Neural crest cell (in vitro differentiated cells): ENCODE results near the gene TTC17. TPM values are rescaled to one million over a fixed set of nuclear protein-coding genes. Genes with fewer than 3 reads are reported as not detected.

Experiments used
- DNase-seq: peaks from one replicate; pipeline ENCODE4 v3.0.0; 2021; ENCODE audit warnings: low read depth, mixed read lengths, low spot score
- H3K27ac Mint-ChIP-seq: one replicate; pipeline ENCODE4 v1.8.0; 2021; ENCODE audit warnings: mild to moderate bottlenecking, mixed read lengths; ENCODE audit not compliant: unreplicated experiment
- H3K27me3 Mint-ChIP-seq: 2 replicates; pipeline ENCODE4 v1.8.0; 2021; ENCODE audit warnings: low read depth, mild to moderate bottlenecking, mixed read lengths
- H3K36me3 Mint-ChIP-seq: 2 replicates; pipeline ENCODE4 v1.8.0; 2021; ENCODE audit warnings: low read depth, mild to moderate bottlenecking, mixed read lengths
- H3K4me1 Mint-ChIP-seq: 2 replicates; pipeline ENCODE4 v1.8.0; 2021; ENCODE audit warnings: mixed read lengths
- H3K4me3 Mint-ChIP-seq: one replicate; pipeline ENCODE4 v1.8.0; 2021; ENCODE audit warnings: mild to moderate bottlenecking, mixed read lengths
- H3K9me3 Mint-ChIP-seq: 2 replicates; pipeline ENCODE4 v1.8.0; 2021; ENCODE audit warnings: mixed read lengths
- total RNA-seq: library from RNA; stranded (reverse); gene quantifications from 2 replicates; pipeline ENCODE4 v1.2.1, GENCODE V29; 2021
- TF ChIP-seq, protein P1 (sequence below): fragments of 200-600 bp; sonication (generic); conservative IDR thresholded peaks from 2 replicates; pipeline ENCODE4 v1.5.0; 2021; ENCODE audit warnings: antibody characterized with exemption, mild to moderate bottlenecking

The TTC17 gene
- total RNA-seq, 1 donor from 2014 or later: 74.3 TPM

DNA sequence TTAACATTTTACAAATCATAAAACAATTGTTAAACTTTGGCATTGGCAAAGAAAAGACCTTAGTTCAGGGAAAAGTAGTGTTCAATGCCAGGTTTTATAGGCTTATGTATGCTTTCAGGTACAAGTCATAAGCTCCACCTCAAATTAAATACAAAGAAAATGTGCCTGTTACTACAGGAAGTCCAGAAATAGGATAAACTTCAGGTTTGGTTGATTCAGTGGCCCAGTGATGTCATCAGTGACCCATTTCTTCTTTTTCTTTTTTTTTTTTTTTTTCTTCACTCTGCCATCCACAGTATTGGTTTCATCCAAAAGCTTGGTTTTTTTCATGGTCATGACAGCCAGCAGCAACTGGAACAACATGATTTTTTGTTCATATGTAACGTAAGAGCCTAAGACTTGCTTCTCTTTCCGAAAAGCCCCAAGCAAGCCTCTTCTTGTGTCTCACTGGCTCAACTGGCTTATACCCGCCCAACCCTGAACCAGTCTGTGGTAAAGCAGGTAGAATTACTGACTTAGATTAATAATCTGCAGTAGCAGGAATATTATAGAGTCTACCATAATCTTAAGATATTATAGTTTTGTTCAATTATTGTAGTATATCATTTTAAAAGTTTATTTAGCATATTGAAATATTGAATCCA lies 46.2 kb downstream of the TTC17 start:
- H3K27ac Mint-ChIP-seq: no peak overlapping the region
- DNase-seq: no peak
- no peak overlapping the region for H3K4me3 Mint-ChIP-seq
- H3K36me3 Mint-ChIP-seq: peaks cover 20% of the 10 kb centered on the region
- TF ChIP-seq, protein P1, sequence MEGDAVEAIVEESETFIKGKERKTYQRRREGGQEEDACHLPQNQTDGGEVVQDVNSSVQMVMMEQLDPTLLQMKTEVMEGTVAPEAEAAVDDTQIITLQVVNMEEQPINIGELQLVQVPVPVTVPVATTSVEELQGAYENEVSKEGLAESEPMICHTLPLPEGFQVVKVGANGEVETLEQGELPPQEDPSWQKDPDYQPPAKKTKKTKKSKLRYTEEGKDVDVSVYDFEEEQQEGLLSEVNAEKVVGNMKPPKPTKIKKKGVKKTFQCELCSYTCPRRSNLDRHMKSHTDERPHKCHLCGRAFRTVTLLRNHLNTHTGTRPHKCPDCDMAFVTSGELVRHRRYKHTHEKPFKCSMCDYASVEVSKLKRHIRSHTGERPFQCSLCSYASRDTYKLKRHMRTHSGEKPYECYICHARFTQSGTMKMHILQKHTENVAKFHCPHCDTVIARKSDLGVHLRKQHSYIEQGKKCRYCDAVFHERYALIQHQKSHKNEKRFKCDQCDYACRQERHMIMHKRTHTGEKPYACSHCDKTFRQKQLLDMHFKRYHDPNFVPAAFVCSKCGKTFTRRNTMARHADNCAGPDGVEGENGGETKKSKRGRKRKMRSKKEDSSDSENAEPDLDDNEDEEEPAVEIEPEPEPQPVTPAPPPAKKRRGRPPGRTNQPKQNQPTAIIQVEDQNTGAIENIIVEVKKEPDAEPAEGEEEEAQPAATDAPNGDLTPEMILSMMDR: no peak
- H3K9me3 Mint-ChIP-seq: no peaks in the 10 kb centered on the region
- no peaks in the 10 kb centered on the region for H3K4me1 Mint-ChIP-seq
- no peaks in the 10 kb centered on the region for H3K27me3 Mint-ChIP-seq

DNA sequence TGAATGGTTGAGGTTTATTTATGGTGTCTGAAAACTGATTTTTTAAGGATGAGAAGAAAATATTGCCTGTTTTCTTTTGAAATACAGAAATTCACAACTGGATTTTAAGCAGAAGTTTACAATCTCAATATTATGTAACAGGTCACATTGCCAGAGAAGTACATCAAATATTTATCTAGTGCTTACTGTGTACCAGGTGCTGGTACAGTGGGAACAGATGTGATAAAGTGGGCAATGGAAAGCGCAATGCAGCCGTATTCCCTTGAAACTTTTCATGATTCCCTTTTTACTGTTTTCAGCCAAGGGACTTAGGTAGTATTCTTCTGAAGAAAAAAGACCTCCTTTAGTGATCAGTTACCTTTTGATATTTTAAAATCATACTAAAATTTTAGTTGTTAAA lies 49.6 kb downstream of the TTC17 start:
- Mint-ChIP-seq H3K27ac (no peak overlapping the region), H3K4me1 (peaks cover 15% of the 10 kb centered on the region), H3K4me3 (no peak overlapping the region), H3K9me3 (no peaks in the 10 kb centered on the region), H3K27me3 (no peaks in the 10 kb centered on the region), H3K36me3 (peaks cover 30% of the 10 kb centered on the region)
- TF ChIP-seq, protein P1: no peak
- DNase-seq: no peak

GRCh38 chr11:43410394-43410793 lies 51.7 kb downstream of the TTC17 start:
- DNase-seq: no peak
- H3K27me3 Mint-ChIP-seq: no peaks in the 10 kb centered on the region
- H3K4me1 Mint-ChIP-seq: peaks cover 15% of the 10 kb centered on the region
- peaks cover 24% of the 10 kb centered on the region for H3K36me3 Mint-ChIP-seq
- no peak overlapping the region for H3K27ac Mint-ChIP-seq
- TF ChIP-seq, protein P1: no peak
- H3K4me3 Mint-ChIP-seq: no peak overlapping the region
- no peaks in the 10 kb centered on the region for H3K9me3 Mint-ChIP-seq

DNA sequence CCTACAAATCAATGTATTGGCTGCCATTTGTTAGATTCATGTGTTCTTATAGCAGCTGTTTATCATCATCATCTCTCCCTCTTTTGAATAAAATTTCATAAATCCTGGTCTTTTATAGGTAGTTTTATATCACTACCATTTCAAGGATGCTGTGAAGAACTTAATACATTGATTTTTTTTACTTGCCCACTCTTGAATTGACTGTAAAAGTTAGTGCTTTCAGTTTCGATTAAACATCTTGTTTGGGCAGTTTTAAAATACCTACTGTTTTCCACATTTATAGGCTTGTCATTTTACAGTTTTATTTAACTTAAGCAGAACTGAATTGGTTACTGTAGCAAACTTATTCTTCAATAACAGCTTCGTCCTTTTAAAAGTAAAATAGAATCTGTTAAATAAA lies 59.5 kb downstream of the TTC17 start:
- Mint-ChIP-seq H3K4me3 (no peak overlapping the region), H3K36me3 (peaks cover 8% of the 10 kb centered on the region), H3K27me3 (no peaks in the 10 kb centered on the region), H3K4me1 (no peaks in the 10 kb centered on the region), H3K27ac (no peak overlapping the region), H3K9me3 (no peaks in the 10 kb centered on the region)
- DNase-seq: no peak
- TF ChIP-seq, protein P1: no peak

GRCh38 chr11:43419460-43419859 lies 60.7 kb downstream of the TTC17 start:
- no peak overlapping the region for H3K4me3 Mint-ChIP-seq
- no peaks in the 10 kb centered on the region for H3K27me3 Mint-ChIP-seq
- H3K36me3 Mint-ChIP-seq: peaks cover 8% of the 10 kb centered on the region
- H3K27ac Mint-ChIP-seq: no peak overlapping the region
- peak; percentile 23 for DNase-seq
- no peaks in the 10 kb centered on the region for H3K9me3 Mint-ChIP-seq
- TF ChIP-seq, protein P1: peak; percentile 80
- no peaks in the 10 kb centered on the region for H3K4me1 Mint-ChIP-seq
